Adrenal gland (tissue), 12 donors: ENCODE data around the gene NHS. TPM values are rescaled to one million over a fixed set of nuclear protein-coding genes. Genes with fewer than 3 reads are reported as not detected.

Experiments
- DNase-seq, 7 donors: peaks; one replicate each; pipeline ENCODE4 v3.0.0-alpha.2; 2019 to 2020
- H3K27ac ChIP-seq, 5 donors: fragments of 200-600 bp; sonication (generic) in 4 of 5; 1 replicate in 3 of 5; 2 replicates in 2 of 5; pipeline versions ENCODE4 v1.5.1 to v1.8.0; 2016 to 2020; ENCODE audit warnings: mild to moderate bottlenecking in 1 of 5
- H3K27me3 ChIP-seq: fragments of 200-600 bp; 2 replicates; pipeline ENCODE4 v1.8.0; 2021
- H3K36me3 ChIP-seq, 2 donors: fragments of 200-600 bp; replicated peaks in 1 of 2; 1 replicate in 1 of 2; 2 replicates in 1 of 2; pipeline versions ENCODE4 v1.5.1 to v1.8.0; 2018 to 2022
- H3K4me1 ChIP-seq, 2 donors: fragments of 200-600 bp; replicated peaks in 1 of 2; 1 replicate in 1 of 2; 2 replicates in 1 of 2; pipeline versions ENCODE4 v1.5.1 to v1.8.0; 2018 to 2021
- H3K4me3 ChIP-seq, 4 donors: fragments of 200-600 bp; sonication (generic) in 3 of 4; one replicate each; pipeline ENCODE4 v1.5.1; 2016 to 2018
- H3K9me3 ChIP-seq, 3 donors: fragments of 200-600 bp; sonication (generic) in 1 of 3; replicated peaks in 1 of 3; 1 replicate in 2 of 3; 2 replicates in 1 of 3; pipeline versions ENCODE4 v1.5.1 to v1.8.0; 2016 to 2021
- CTCF ChIP-seq, 6 experiments: fragments of 450-650 bp in 4 of 6; fragments of 200-600 bp in 2 of 6; sonication (generic) in 1 of 6; IDR thresholded peaks; 1 replicate in 5 of 6; 2 replicates in 1 of 6; pipeline versions ENCODE4 v1.5.1 to v1.8.0; 2016 to 2021; ENCODE audit warnings: antibody characterized with exemption in 6 of 6, mild to moderate bottlenecking in 2 of 6, moderate library complexity in 1 of 6
- POLR2A ChIP-seq, 2 donors: fragments of 450-650 bp; IDR thresholded peaks; one replicate each; pipeline ENCODE4 v1.6.1; 2017; ENCODE audit warnings: antibody characterized with exemption in 2 of 2, mild to moderate bottlenecking in 2 of 2, moderate library complexity in 1 of 2
- WGBS, 4 donors: extraction: QIAGEN DNeasy Blood & Tissue Kit in 2 of 4; methylation state at CpG; one replicate each; pipeline versions ENCODE4 v1.1.5 to v1.1.7; 2013 to 2017; 5-methylcytosine and 5-hydroxymethylcytosine counted together
- intact Hi-C, 2 donors: fragments of 100-400 bp; cut with DNase I; formaldehyde crosslinking; loops; one replicate each; pipeline versions ENCODE4 v1.14.1 to v1.15.0; 2022 to 2023
- polyA plus RNA-seq, 3 donors: library from polyadenylated mRNA; stranded (reverse); fragments of 200-250 nt in 2 of 3; fragments of 350-450 nt in 1 of 3; fragmentation: Illumina TruSeq in 1 of 3; extraction: RNeasy Lipid Tissue Mini Kit (QIAGEN cat#74804) in 1 of 3; gene quantifications; one replicate each; pipeline ENCODE4 v1.2.3, GENCODE V29; 2013 to 2014
- total RNA-seq, 9 donors: library from RNA; depleted of rRNA in 4 of 9; stranded (reverse); fragments of >200 nt in 4 of 9; fragments of 120-200 nt in 1 of 9; fragmentation: NEBNext Ultra II Directional in 1 of 9; extraction: Animal tissue kit (Norgen Biotek cat#: 25700) in 1 of 9; gene quantifications; one replicate each; pipeline versions ENCODE4 v1.1.0 to v1.2.4, GENCODE V29; 2013 to 2023
- donor health status: healthy with polysubstance abuse.
- donor health status: Bipolar disorder and iron deficiency.
- donor health status: DM: yes; HTN: yes; CAD: no.
- donor health status: DM: no; HTN: no; CAD: no.
- donor health status: DM: no; HTN: no; CAD: no.
- donor health status: DM: yes; HTN: yes; CAD: no.

Gene NHS
- total and polyA plus RNA-seq, 12 donors: 4.4 to 12.5 (median 6.8) TPM

GRCh38 chrX:17744896-17745523, 370.0 kb downstream of the NHS start:
- Histone ChIP-seq H3K27ac (no peak overlapping the region), H3K4me1 (peaks cover 0 to 3% of the 10 kb centered on the region in 2 donors), H3K36me3 (no peaks in the 10 kb centered on the region), H3K4me3 (no peak overlapping the region), H3K27me3 (no peaks in the 10 kb centered on the region), H3K9me3 (no peaks in the 10 kb centered on the region)
- WGBS, 4 donors: 79 to 90% (median 86%) methylated on average over 2 of the region's 2 CpGs
- DNase-seq: no peak
- TF ChIP-seq POLR2A (IDR thresholded peaks at IDR 0.05) (no peak), CTCF (IDR thresholded peaks at IDR 0.05) (peak in 4 of 6 experiments; percentile 18 to 52 (median 32))
- intact Hi-C loops: no loop called here

DNA sequence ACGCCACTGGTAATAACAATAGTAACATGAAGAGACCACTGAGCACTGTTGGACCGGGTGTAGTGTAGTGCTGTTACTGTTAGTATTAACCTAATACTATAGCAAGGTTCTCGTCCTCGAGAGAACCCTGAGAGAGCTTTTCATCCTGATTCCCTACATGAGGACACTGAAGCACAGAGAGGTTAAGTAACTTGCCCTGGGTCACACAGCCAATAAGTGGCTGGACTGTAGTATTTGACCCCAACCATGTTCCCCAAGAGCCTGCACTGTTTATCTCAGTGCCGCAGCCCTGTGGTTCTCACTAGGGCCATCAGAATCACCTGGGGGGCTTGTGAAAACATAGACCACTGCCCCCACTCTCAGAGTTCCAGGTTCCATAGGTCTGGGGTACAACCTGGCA, 372.7 kb downstream of the NHS start:
- intact Hi-C loops: no loop called here
- H3K4me3 ChIP-seq: no peak overlapping the region
- H3K27ac ChIP-seq: no peak overlapping the region
- no peaks in the 10 kb centered on the region for H3K4me1 ChIP-seq
- no peak for TF ChIP-seq CTCF (IDR thresholded peaks at IDR 0.05)
- 80 to 97% (median 90%) methylated on average over 4 to 5 of the region's 5 CpGs for WGBS, 4 donors
- H3K36me3 ChIP-seq: peaks cover 0 to 9% of the 10 kb centered on the region in 2 donors
- H3K27me3 ChIP-seq: no peaks in the 10 kb centered on the region
- H3K9me3 ChIP-seq: no peaks in the 10 kb centered on the region
- no peak for DNase-seq

- Histone ChIP-seq H3K27me3 (no peaks in the 10 kb centered on the region), H3K9me3 (no peaks in the 10 kb centered on the region), H3K4me1 (no peaks in the 10 kb centered on the region), H3K36me3 (peaks cover 0 to 9% of the 10 kb centered on the region in 2 donors), H3K27ac (no peak overlapping the region), H3K4me3 (no peak overlapping the region)
- intact Hi-C loops: no loop called here
- no peak for DNase-seq
- WGBS, 4 donors: 78 to 89% (median 87%) methylated on average over 5 of the region's 5 CpGs
- TF ChIP-seq POLR2A (IDR thresholded peaks at IDR 0.05): no peak
- no peak for TF ChIP-seq CTCF (IDR thresholded peaks at IDR 0.05)
Measured at GRCh38 chrX:17748684-17749083, 373.7 kb downstream of the NHS start.

DNA sequence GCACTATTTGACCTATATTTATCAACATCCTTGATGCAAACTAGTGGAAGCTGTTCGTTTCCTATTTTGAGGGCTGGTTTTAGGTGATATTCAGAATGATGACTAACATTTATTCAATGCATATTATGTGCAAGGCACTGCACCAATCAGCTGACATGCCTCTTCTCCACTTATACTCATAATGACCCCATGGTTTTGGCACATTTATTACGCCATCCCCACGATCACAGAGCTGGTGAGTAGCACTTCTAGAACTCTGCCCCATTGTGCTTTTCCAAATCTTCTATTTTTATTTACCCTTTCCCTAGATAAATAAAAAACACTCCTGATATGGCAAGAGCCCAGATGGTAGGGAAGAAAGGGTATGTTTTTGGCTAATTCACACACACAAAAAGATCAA, 375.4 kb downstream of the NHS start:
- intact Hi-C loops: no loop called here
- WGBS, 4 donors: 61 to 86% (median 78%) methylated on average over 3 of the region's 3 CpGs
- Histone ChIP-seq H3K9me3 (no peaks in the 10 kb centered on the region), H3K27me3 (no peaks in the 10 kb centered on the region), H3K4me1 (no peaks in the 10 kb centered on the region), H3K36me3 (peaks cover 0 to 9% of the 10 kb centered on the region in 2 donors), H3K27ac (no peak overlapping the region), H3K4me3 (no peak overlapping the region)
- TF ChIP-seq POLR2A (IDR thresholded peaks at IDR 0.05) (no peak), CTCF (IDR thresholded peaks at IDR 0.05) (no peak)
- DNase-seq: no peak
